ENCODE data around the gene MKX.

DNA sequence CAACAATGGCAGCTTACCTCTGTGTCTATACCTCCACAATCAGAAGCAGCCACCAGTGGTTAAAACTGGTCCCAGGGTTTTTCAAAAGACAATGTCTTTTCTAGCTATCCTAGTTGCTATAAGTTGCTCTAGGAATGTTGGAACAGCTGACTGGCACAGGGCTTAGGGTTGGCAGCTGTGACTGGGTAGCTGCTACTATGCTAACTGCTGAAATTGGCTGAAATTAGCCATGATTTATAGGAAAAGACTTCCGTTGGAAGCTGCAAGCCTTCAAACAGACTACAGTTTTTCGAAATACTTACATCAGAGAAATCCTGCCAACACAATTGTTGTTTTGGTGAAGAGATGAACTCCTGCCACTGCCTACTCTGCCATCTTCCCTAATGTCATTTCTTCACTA is 102.3 kb downstream of the MKX start:
- TF ChIP-seq, protein P1, sequence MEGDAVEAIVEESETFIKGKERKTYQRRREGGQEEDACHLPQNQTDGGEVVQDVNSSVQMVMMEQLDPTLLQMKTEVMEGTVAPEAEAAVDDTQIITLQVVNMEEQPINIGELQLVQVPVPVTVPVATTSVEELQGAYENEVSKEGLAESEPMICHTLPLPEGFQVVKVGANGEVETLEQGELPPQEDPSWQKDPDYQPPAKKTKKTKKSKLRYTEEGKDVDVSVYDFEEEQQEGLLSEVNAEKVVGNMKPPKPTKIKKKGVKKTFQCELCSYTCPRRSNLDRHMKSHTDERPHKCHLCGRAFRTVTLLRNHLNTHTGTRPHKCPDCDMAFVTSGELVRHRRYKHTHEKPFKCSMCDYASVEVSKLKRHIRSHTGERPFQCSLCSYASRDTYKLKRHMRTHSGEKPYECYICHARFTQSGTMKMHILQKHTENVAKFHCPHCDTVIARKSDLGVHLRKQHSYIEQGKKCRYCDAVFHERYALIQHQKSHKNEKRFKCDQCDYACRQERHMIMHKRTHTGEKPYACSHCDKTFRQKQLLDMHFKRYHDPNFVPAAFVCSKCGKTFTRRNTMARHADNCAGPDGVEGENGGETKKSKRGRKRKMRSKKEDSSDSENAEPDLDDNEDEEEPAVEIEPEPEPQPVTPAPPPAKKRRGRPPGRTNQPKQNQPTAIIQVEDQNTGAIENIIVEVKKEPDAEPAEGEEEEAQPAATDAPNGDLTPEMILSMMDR (IDR thresholded peaks at IDR 0.05; ENCODE audit: extremely low read depth in 1 of 2, insufficient read depth in 1 of 2, low read depth in 1 of 2, low read length in 2 of 2) = no peak
- no peak for TF ChIP-seq JUN (IDR thresholded peaks at IDR 0.05; ENCODE audit: borderline replicate concordance, insufficient read depth, insufficient read length, low read depth)
- no peak for TF ChIP-seq POLR2AphosphoS5 (IDR thresholded peaks at IDR 0.05; ENCODE audit: insufficient read depth, low read depth, low read length)
- no peak for TF ChIP-seq POLR2A (IDR thresholded peaks at IDR 0.05; ENCODE audit: low read depth, low read length)
- TF ChIP-seq GATA2 (IDR thresholded peaks at IDR 0.05; ENCODE audit: insufficient read depth, insufficient read length, low read depth, low read length) = no peak
- TF ChIP-seq, protein P2, sequence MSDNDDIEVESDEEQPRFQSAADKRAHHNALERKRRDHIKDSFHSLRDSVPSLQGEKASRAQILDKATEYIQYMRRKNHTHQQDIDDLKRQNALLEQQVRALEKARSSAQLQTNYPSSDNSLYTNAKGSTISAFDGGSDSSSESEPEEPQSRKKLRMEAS (IDR thresholded peaks at IDR 0.05; ENCODE audit: insufficient read depth, insufficient read length) = no peak
- TF ChIP-seq EZH2 (IDR thresholded peaks at IDR 0.05; ENCODE audit: borderline replicate concordance, low read depth, low read length, severe bottlenecking) = no peak
- TF ChIP-seq MYC (IDR thresholded peaks at IDR 0.05; ENCODE audit: low read depth, low read length) = no peak
- no peak for TF ChIP-seq FOS (IDR thresholded peaks at IDR 0.05; ENCODE audit: borderline replicate concordance, insufficient read depth, low read length)

Measured in endothelial cell of umbilical vein (primary cell).